HG02642 (cell line): ENCODE data around the gene MRFAP1.

ENCODE experiments used
- ATAC-seq: cut with Tn5 transposase; IDR thresholded peaks from one replicate; pipeline ENCODE4 v1.9.1; 2021; ENCODE audit warnings: mild to moderate bottlenecking; ENCODE audit not compliant: unreplicated experiment, poor library complexity

The MRFAP1 gene

GRCh38 chr4:6688879-6689505, 48.5 kb downstream of the MRFAP1 start:
- peak; percentile 67 for ATAC-seq

- no peak for ATAC-seq
Measured at GRCh38 chr4:6689506-6689960, 49.0 kb downstream of the MRFAP1 start.
